Gastroesophageal sphincter (tissue), 3 donors: ENCODE results near the gene SPIN1.

ENCODE experiments used
- CTCF ChIP-seq, 4 experiments: fragments of 200-600 bp in 2 of 4; fragments of 450-650 bp in 2 of 4; sonication (generic) in 1 of 4; IDR thresholded peaks; one replicate each; pipeline ENCODE4 v1.5.1; 2017 to 2019; ENCODE audit warnings: antibody characterized with exemption in 4 of 4, mild to moderate bottlenecking in 2 of 4, moderate library complexity in 2 of 4
- POLR2AphosphoS5 ChIP-seq: sonication (generic); formaldehyde crosslinking; IDR thresholded peaks from one replicate; pipeline ENCODE4 v1.6.1; 2017; ENCODE audit warnings: antibody characterized with exemption

GRCh38 chr9:88514247-88514646 lies 126.0 kb downstream of the SPIN1 start:
- TF ChIP-seq CTCF (IDR thresholded peaks at IDR 0.05) (no peak), POLR2AphosphoS5 (no peak)
